Caco-2 (cell line): ENCODE measurements around the gene POLDIP2. TPM values are rescaled to one million over a fixed set of nuclear protein-coding genes. Genes with fewer than 3 reads are reported as not detected.
A peak's percentile ranks its signal among the peaks of the same experiment; 100 is the strongest.

ENCODE experiments used
- BruUV-seq: library from RNA; stranded (reverse); fragments of 400-500 nt; replicated peaks from 2 replicates; lab custom pipeline; 2021; lab: Mats Ljungman, UMichigan
- CTCF ChIA-PET: fragments of 300-600 bp; sonication (Branson Sonifier 250); formaldehyde crosslinking; loops from one replicate; lab custom pipeline; 2022; ENCODE audit warnings: antibody characterized with exemption; lab: Charles Lee
- POLR2A ChIA-PET: fragments of 300-600 bp; sonication (Branson Sonifier 250); formaldehyde crosslinking; loops from one replicate; lab custom pipeline; 2022; ENCODE audit warnings: antibody characterized with exemption; lab: Charles Lee
- DNase-seq, 2 experiments: peaks; one replicate each; pipeline versions ENCODE4 v3.0.0 to v3.0.0-alpha.2; 2020 to 2022
- H3K27me3 ChIP-seq: replicated peaks from 2 replicates; pipeline ENCODE4 v1.6.0; 2011; ENCODE audit warnings: low read length; ENCODE audit not compliant: control insufficient read depth, insufficient read depth
- H3K36me3 ChIP-seq: 2 replicates; pipeline ENCODE4 v1.5.1; 2011; ENCODE audit warnings: low read length; ENCODE audit not compliant: control insufficient read depth, insufficient read depth
- H3K4me1 ChIP-seq: fragments of 250-450 bp; sonication (Bioruptor Pico); 2 replicates; pipeline ENCODE4 v1.5.1; 2020; ENCODE audit warnings: mild to moderate bottlenecking
- H3K4me3 ChIP-seq: 2 replicates; pipeline ENCODE4 v1.5.1; 2011; ENCODE audit warnings: low read depth, mild to moderate bottlenecking, control low read depth, low read length
- H3K9me3 ChIP-seq: fragments of 250-450 bp; sonication (Bioruptor Pico); 2 replicates; pipeline ENCODE4 v1.5.1; 2020; ENCODE audit warnings: mild to moderate bottlenecking, moderate library complexity
- H3K27ac Mint-ChIP-seq: one replicate; pipeline ENCODE4 v1.8.0; 2022; ENCODE audit warnings: mixed read lengths; ENCODE audit not compliant: unreplicated experiment
- H3K27me3 Mint-ChIP-seq: one replicate; pipeline ENCODE4 v1.8.0; 2022; ENCODE audit warnings: mixed read lengths; ENCODE audit not compliant: insufficient read depth, unreplicated experiment
- H3K36me3 Mint-ChIP-seq: one replicate; pipeline ENCODE4 v1.8.0; 2022; ENCODE audit warnings: mild to moderate bottlenecking, mixed read lengths; ENCODE audit not compliant: insufficient read depth, unreplicated experiment
- H3K4me1 Mint-ChIP-seq: one replicate; pipeline ENCODE4 v1.8.0; 2022; ENCODE audit warnings: low read depth, mixed read lengths; ENCODE audit not compliant: unreplicated experiment
- H3K4me3 Mint-ChIP-seq: one replicate; pipeline ENCODE4 v1.8.0; 2022; ENCODE audit warnings: mild to moderate bottlenecking, moderate library complexity, mixed read lengths; ENCODE audit not compliant: unreplicated experiment
- H3K9me3 Mint-ChIP-seq: one replicate; pipeline ENCODE4 v1.8.0; 2022; ENCODE audit warnings: mixed read lengths; ENCODE audit not compliant: unreplicated experiment
- CTCF ChIP-seq, 2 experiments: fragments of 200-600 bp in 1 of 2; IDR thresholded peaks; 1 replicate in 1 of 2; 2 replicates in 1 of 2; pipeline versions ENCODE4 v1.5.1 to v1.8.0; 2011 to 2022; ENCODE audit warnings: antibody characterized with exemption in 1 of 2, control low read depth in 1 of 2, inconsistent platforms in 1 of 2, low read depth in 1 of 2, low read length in 1 of 2, mild to moderate bottlenecking in 1 of 2, moderate library complexity in 1 of 2; ENCODE audit not compliant: insufficient read depth in 1 of 2, severe bottlenecking in 1 of 2, unreplicated experiment in 1 of 2
- intact Hi-C: fragments of 100-400 bp; cut with micrococcal nuclease; formaldehyde crosslinking; loops from one replicate; pipeline ENCODE4 v1.10.0; 2022; ENCODE audit not compliant: unreplicated experiment
- microRNA-seq: library from miRNA; unstranded; fragments of <30 nt; microRNA quantifications from one replicate; pipeline ENCODE4 v1.2.0, GENCODE V29; 2022
- total RNA-seq: library from RNA; stranded (reverse); gene quantifications from 2 replicates; pipeline ENCODE4 v1.2.3, GENCODE V29; 2022

POLDIP2 gene
- total RNA-seq, 1 experiment from 2014 or later = 257 TPM

DNA sequence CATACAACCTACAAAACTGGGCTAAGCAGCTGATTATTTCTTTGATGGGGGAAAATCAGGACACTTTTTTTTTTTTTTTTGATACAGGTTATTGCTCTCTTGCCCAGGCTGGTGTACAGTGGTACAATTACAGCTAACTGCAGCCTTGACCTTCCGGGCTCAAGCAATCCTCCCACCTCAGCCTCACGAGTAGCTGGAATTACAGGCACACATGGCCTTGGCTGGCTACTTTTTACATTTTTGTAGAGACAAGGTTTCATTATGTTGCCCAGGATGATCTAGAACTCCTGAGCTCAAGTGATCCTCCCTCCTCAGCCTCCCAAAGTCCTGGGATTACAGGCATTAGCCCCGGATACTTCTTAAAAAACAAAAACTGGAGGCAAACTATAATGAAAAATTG, 58.9 kb downstream of the POLDIP2 start:
- Histone ChIP-seq H3K27me3 (no peaks in the 10 kb centered on the region), H3K4me3 (no peak overlapping the region), H3K9me3 (no peaks in the 10 kb centered on the region), H3K36me3 (no peaks in the 10 kb centered on the region), H3K4me1 (no peaks in the 10 kb centered on the region)
- BruUV-seq = no TSS peak
- DNase-seq = no peak
- ChIA-PET CTCF (no interaction called here), POLR2A (interaction anchor here (0.7 kb wide), 1 partner anchor 410 kb away, joined by 5 read pairs; no protein-coding TSS in a partner anchor)
- no peak for TF ChIP-seq CTCF (IDR thresholded peaks at IDR 0.05; ENCODE audit: insufficient read depth in 1 of 2, low read depth in 1 of 2, low read length in 1 of 2, severe bottlenecking in 1 of 2, unreplicated experiment in 1 of 2)
- Mint-ChIP-seq H3K4me1 (no peaks in the 10 kb centered on the region), H3K27me3 (peaks cover 6% of the 10 kb centered on the region), H3K27ac (no peak overlapping the region), H3K9me3 (no peaks in the 10 kb centered on the region), H3K4me3 (no peak overlapping the region), H3K36me3 (no peaks in the 10 kb centered on the region)
- intact Hi-C loops = no loop called here

Small RNA genes within 50 kb of the gene (microRNA-seq; reads per million reads assigned to microRNA genes)
- 5.6 reads per million, percentile 36 among the genes with 10 or more reads in this experiment for gene MIR4723

Other genes starting within 250 kb of the POLDIP2 start
- 313 and 342 TPM in 2 replicates for gene TMEM97, start 38.3 kb downstream of the POLDIP2 start, total RNA-seq
- 86.3 and 89.9 TPM in 2 replicates for gene IFT20, start 22.1 kb downstream of the POLDIP2 start, total RNA-seq
- gene TNFAIP1, start 21.8 kb downstream of the POLDIP2 start, total RNA-seq = 105 and 119 TPM in 2 replicates
- gene SEBOX, start 7.7 kb upstream of the POLDIP2 start, total RNA-seq = not detected in 2 replicates
- 273 and 298 TPM in 2 replicates for gene VTN, start 12.8 kb upstream of the POLDIP2 start, total RNA-seq
- gene SARM1, start 14.2 kb upstream of the POLDIP2 start, total RNA-seq = 32.8 and 34.4 TPM in 2 replicates
- 114 and 128 TPM in 2 replicates for gene SLC46A1, start 48.7 kb upstream of the POLDIP2 start, total RNA-seq
- gene SLC13A2, start 116.1 kb upstream of the POLDIP2 start, total RNA-seq = 0.42 and 0.57 TPM in 2 replicates
- gene FOXN1, start 148.8 kb upstream of the POLDIP2 start, total RNA-seq = 0.26 and 0.48 TPM in 2 replicates
- gene UNC119, start 195.1 kb upstream of the POLDIP2 start, total RNA-seq = 40.5 and 41.3 TPM in 2 replicates
- 78.2 and 99.6 TPM in 2 replicates for gene PIGS, start 214.0 kb upstream of the POLDIP2 start, total RNA-seq
- 16.3 and 17.7 TPM in 2 replicates for gene ALDOC, start 219.4 kb upstream of the POLDIP2 start, total RNA-seq
- 113 TPM in 2 replicates for gene SPAG5, start 241.5 kb upstream of the POLDIP2 start, total RNA-seq